A549 (cell line): Measurements from ENCODE around the gene GAMT.

Experiments
- BCL3 ChIP-seq: fragments of >200 bp; sonication (Bioruptor Twin); formaldehyde crosslinking; IDR thresholded peaks from 3 replicates; pipeline ENCODE4 v1.6.1; 2016
- CEBPB ChIP-seq, 2 experiments: fragments of >200 bp in 1 of 2; sonication (Bioruptor Twin) in 1 of 2; formaldehyde crosslinking in 1 of 2; IDR thresholded peaks; 2 replicates each; pipeline ENCODE4 v1.6.1; 2012 to 2016
- CHD2 ChIP-seq: fragments of 150-350 bp; IDR thresholded peaks from 2 replicates; pipeline ENCODE4 v1.6.1; 2014; ENCODE audit warnings: low read length; ENCODE audit not compliant: partially characterized antibody
- CTCF ChIP-seq: fragments of >200 bp; sonication (Bioruptor Twin); formaldehyde crosslinking; IDR thresholded peaks from 3 replicates; pipeline ENCODE4 v1.5.1; 2016
- ELK1 ChIP-seq: fragments of 150-350 bp; IDR thresholded peaks from 2 replicates; pipeline ENCODE4 v1.6.1; 2014; ENCODE audit warnings: low read depth, mild to moderate bottlenecking, low read length
- EP300 ChIP-seq, 2 experiments: fragments of >200 bp; sonication (Bioruptor Twin); formaldehyde crosslinking; IDR thresholded peaks; 2 replicates in 1 of 2; 3 replicates in 1 of 2; pipeline ENCODE4 v1.6.1; 2016 to 2017
- MAFK ChIP-seq: fragments of 450-650 bp; IDR thresholded peaks from 2 replicates; pipeline ENCODE4 v1.6.1; 2014; ENCODE audit not compliant: partially characterized antibody
- MAX ChIP-seq: IDR thresholded peaks from 2 replicates; pipeline ENCODE4 v1.6.1; 2012
- MYC ChIP-seq: IDR thresholded peaks from 2 replicates; pipeline ENCODE4 v1.6.1; 2012; ENCODE audit warnings: mild to moderate bottlenecking, inconsistent platforms, low read length, improper control_type of control experiment, borderline replicate concordance
- NFE2L2 ChIP-seq: fragments of 150-350 bp; conservative IDR thresholded peaks from 2 replicates; pipeline ENCODE4 v1.6.1; 2014; ENCODE audit warnings: low read length
- POLR2A ChIP-seq: IDR thresholded peaks from 2 replicates; pipeline ENCODE4 v1.6.1; 2012; ENCODE audit warnings: mild to moderate bottlenecking, low read length
- REST ChIP-seq: fragments of 200-600 bp; sonication (generic); IDR thresholded peaks from 2 replicates; pipeline ENCODE4 v1.6.1; 2016; ENCODE audit warnings: antibody characterized with exemption, mild to moderate bottlenecking, moderate library complexity
- RFX5 ChIP-seq: fragments of 450-650 bp; IDR thresholded peaks from 2 replicates; pipeline ENCODE4 v1.7.1; 2014; ENCODE audit warnings: antibody characterized with exemption, mild to moderate bottlenecking, moderate library complexity
- ZSCAN20 ChIP-seq: fragments of 250-450 bp; sonication (Bioruptor Pico); IDR thresholded peaks from 2 replicates; pipeline ENCODE4 v1.8.0; 2022; ENCODE audit warnings: mild to moderate bottlenecking, moderate library complexity

GRCh38 chr19:1425902-1426301 is 24.6 kb upstream of the GAMT start:
- no peak for TF ChIP-seq REST
- no peak for TF ChIP-seq BCL3
- TF ChIP-seq ELK1, result no peak
- TF ChIP-seq CTCF, result no peak
- no peak for TF ChIP-seq RFX5
- no peak for TF ChIP-seq NFE2L2
- no peak for TF ChIP-seq MAX
- TF ChIP-seq CHD2, result no peak
- no peak for TF ChIP-seq POLR2A
- TF ChIP-seq EP300 (IDR thresholded peaks at IDR 0.05), result no peak
- no peak for TF ChIP-seq MYC
- TF ChIP-seq CEBPB (IDR thresholded peaks at IDR 0.05), result no peak
- no peak for TF ChIP-seq MAFK
- no peak for TF ChIP-seq ZSCAN20
